NCI-H460 (cell line): ENCODE data around the gene IFT52. TPM values are rescaled to one million over a fixed set of nuclear protein-coding genes. Genes with fewer than 3 reads are reported as not detected.
A peak's percentile ranks its signal among the peaks of the same experiment; 100 is the strongest.
"Not testable (repeated sequence)": the region's sequence is repeated elsewhere in the genome, so short reads cannot be mapped to it uniquely, and the experiment has no call there.

Experiments used
- DNase-seq: peaks from one replicate; pipeline ENCODE4 v3.0.0-alpha.2; 2016; ENCODE audit warnings: low read depth; ENCODE audit errors: extremely low read depth
- total RNA-seq: library from RNA; depleted of rRNA; stranded (reverse); fragments of >200 nt; shearing (Covaris generic); gene quantifications from 2 replicates; pipeline ENCODE4 v1.2.3, GENCODE V29; 2014

The IFT52 gene
- total RNA-seq, 1 experiment from 2014 or later = 37.1 TPM

DNA sequence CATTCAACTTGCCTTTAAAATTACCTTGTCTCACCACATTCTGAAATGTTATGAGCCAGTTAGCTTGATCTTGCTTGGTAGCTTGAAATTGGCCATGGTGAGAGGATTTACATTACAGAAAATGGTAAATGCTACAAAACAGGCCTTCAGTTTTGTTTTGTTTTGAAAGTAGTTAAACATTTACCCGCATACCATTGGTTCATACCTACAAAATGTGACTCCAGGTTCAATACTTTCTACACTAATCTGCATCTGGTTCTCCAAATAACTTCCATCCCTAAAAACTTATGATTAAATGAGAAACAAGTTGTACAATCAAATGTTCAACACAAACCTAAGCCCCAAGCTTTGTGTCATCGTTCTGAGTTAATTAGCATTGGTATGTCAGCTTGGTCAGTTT is 45.7 kb downstream of the IFT52 start:
- no peak for DNase-seq

GRCh38 chr20:43642548-43642947 is 51.8 kb downstream of the IFT52 start:
- no peak for DNase-seq

GRCh38 chr20:43650997-43651525 is 60.3 kb downstream of the IFT52 start:
- DNase-seq = no peak

- not testable (repeated sequence) for DNase-seq
Observed at GRCh38 chr20:43651650-43652184, 61.0 kb downstream of the IFT52 start.

GRCh38 chr20:43653966-43654365 is 63.2 kb downstream of the IFT52 start:
- no peak for DNase-seq

GRCh38 chr20:43655176-43655575 is 64.4 kb downstream of the IFT52 start:
- not testable (repeated sequence) for DNase-seq

DNA sequence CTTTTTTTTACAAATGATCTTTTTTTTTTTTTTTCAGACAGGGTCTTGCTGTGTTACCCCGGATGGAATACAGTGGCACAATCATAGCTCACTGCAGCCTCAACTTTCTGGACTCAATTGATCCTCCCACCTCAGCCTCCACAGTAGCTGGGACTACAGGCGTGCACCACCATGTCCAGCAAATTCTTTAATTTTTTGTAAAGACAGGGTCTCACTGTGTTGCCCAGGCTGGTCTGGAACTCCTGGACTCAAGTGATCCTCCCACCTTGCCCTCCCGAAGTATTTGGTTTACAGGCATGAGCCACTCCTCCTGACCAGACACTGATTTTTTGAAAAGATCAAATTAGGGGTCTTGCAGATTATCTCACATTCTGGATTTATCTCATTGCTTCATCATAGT is 65.2 kb downstream of the IFT52 start:
- DNase-seq = no peak

DNA sequence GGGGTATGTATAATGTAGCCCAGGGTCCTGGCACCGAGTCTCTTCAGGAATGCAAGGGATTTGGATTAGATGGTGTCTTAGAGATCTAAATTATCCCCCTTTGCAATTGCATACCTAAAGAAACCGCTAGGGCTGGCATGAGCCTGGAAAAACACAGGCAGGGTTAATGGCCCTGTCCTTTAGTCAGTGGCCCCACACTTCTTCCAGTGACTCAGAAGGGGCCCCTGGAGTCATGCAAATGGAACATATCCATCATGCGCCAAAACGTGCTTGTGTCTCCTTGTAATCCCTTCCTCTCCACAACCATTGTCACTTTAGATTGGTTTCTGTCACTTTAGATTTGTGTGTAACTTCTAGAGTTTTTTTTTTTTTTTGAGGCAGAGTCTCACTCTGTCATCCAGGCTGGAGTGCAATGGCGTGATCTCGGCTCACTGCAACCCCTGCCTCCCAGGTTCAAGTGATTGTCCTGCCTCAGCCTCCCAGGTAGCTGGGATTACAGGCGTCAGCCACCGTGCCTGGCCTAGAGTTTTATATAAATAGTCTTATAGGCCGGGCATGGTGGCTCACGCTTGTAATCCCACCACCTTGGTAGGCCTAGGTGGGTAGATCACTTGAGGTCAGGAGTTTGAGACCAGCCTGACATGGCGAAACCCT is 67.5 kb downstream of the IFT52 start:
- no peak for DNase-seq

GRCh38 chr20:43658723-43659419 is 68.1 kb downstream of the IFT52 start:
- DNase-seq = no peak

DNA sequence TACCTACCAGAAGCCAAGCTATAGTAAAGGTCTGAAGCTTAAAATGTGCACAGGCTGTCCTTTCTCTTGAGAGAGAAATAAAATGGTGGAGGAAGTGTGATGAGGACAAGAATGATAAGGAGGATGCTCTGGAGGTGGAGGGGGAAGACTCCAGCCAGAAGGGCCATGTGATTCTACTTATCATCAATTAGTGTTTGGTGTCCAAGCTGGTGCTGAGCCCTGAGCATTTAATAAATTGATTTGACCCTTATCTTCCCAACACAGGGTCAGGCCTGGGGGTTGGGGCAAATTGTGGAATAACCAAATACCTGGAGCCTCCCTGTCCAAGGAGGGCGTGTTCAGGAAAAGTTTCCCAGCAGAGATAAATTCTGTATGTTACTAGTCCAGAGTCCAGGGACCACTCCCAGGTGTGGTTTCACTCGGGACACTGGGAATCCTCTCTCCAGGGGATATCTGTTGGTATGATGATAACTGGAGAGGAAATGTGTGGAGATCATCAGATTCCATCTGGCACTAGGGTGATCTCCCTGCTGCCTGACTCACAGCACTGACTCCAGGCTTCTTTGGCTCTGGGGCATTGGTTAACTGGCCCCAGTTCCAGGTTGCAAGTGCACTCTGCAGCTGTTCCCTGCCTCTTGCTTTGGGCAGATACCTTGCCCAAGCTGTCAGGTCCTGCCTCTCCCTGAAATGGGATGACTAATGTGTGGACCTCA is 72.4 kb downstream of the IFT52 start:
- no peak for DNase-seq

- no peak for DNase-seq
Observed at GRCh38 chr20:43665466-43666176, 74.9 kb downstream of the IFT52 start.

DNA sequence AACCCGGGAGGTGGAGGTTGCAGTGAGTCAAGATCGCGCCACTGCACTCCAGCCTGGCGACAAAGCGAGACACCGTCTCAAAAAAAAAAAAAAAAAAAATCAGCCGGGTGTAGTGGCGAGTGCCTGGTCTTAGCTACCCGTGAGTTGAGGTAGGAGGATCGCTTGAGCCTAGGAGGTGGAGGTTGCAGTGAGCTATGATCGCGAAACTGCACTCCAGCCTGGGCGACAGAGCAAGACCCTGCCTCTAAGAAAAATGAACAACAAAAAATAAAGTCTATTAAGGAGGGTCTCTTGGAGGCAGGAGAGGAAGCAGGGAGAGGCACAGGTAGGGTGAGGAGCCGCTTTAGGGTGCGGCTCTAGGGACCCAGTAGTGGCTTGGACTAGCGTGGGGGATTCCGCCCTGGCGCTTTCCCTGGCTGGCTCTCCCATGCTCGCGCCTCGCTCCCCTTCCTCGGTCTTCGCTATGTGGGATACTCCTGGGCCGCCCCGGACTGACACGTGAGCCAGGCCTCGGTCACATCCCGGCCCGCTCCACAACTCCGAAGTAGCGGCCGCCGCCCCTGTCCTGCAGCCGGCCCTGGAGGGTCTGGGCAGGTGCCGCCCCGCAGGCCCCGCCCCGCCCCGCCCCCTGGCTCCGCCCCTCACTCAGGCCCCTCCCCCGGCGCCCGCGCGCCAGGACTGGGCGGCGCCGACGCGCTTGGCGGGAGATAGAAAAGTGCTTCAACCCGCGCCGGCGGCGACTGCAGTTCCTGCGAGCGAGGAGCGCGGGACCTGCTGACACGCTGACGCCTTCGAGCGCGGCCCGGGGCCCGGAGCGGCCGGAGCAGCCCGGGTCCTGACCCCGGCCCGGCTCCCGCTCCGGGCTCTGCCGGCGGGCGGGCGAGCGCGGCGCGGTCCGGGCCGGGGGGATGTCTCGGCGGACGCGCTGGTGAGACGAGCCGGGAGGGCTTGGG is 75.9 kb downstream of the IFT52 start, which contains the start of gene MYBL2:
TSS of gene MYBL2 (plus strand) at position 739 of the 953 bp plus-strand sequence. CDS start at position 909, 170 bp downstream.
- peak; percentile 65 for DNase-seq

GRCh38 chr20:43667341-43668132 is 76.8 kb downstream of the IFT52 start:
- DNase-seq = no peak

DNA sequence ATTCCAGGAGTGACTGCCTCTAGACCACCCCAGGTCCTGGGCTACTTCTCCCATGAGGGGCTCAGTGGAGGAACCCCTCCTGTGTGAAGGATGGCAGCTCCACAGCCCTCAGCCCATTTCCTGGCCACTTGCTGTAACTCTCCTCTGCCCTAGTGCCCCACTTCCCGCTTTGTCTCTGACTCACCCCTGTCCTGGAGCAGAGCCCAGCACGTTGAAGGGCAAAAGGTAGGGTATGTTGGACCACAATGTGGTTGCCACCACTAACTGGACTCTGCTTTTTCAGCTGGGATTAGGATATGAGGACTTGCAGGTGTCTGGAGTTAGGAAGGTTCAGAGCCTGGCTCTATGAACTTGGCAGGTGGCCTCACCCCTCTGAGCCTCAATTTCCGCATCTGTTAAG is 78.6 kb downstream of the IFT52 start:
- no peak for DNase-seq

DNA sequence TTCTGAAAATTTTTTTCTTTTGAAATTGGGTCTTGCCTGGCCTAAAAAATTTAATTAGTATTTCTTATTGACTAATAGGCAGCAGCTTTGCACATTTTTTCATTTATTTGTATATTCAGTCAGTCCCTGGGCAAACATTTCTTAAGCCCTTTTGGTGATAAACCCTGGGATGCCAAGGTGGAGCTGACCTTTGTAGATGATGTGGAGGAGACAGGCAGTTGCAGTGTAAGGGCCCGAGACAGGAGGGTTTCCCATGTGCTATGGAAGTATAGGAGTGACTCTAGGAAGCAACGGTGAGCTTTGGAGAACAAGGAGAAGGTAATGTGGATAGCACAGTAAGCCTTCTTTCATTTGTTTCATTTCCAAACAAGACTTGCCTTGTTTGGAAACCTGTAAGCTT is 79.7 kb downstream of the IFT52 start:
- no peak for DNase-seq

GRCh38 chr20:43676368-43676767 is 85.6 kb downstream of the IFT52 start:
- DNase-seq = no peak

GRCh38 chr20:43680981-43681380 is 90.2 kb downstream of the IFT52 start:
- DNase-seq = no peak

GRCh38 chr20:43681468-43681942 is 90.8 kb downstream of the IFT52 start:
- DNase-seq = no peak
